Vagina (tissue), 2 donors: ENCODE results near the gene PDE4D.

ENCODE experiments used
- POLR2A ChIP-seq, 2 donors: fragments of 450-650 bp; IDR thresholded peaks; one replicate each; pipeline ENCODE4 v1.6.1; 2017; ENCODE audit warnings: antibody characterized with exemption in 2 of 2, mild to moderate bottlenecking in 2 of 2, moderate library complexity in 2 of 2
- POLR2AphosphoS5 ChIP-seq, 2 donors: sonication (generic); formaldehyde crosslinking; IDR thresholded peaks; one replicate each; pipeline ENCODE4 v1.9.0; 2017; ENCODE audit warnings: antibody characterized with exemption in 2 of 2, mild to moderate bottlenecking in 2 of 2, low read depth in 1 of 2; ENCODE audit not compliant: insufficient read depth in 1 of 2
- TF ChIP-seq, protein P1 (sequence below), 3 experiments: fragments of 450-650 bp in 2 of 3; fragments of 200-600 bp in 1 of 3; sonication (generic) in 1 of 3; IDR thresholded peaks; one replicate each; pipeline ENCODE4 v1.5.1; 2017 to 2019; ENCODE audit warnings: antibody characterized with exemption in 3 of 3, mild to moderate bottlenecking in 2 of 3, moderate library complexity in 2 of 3

DNA sequence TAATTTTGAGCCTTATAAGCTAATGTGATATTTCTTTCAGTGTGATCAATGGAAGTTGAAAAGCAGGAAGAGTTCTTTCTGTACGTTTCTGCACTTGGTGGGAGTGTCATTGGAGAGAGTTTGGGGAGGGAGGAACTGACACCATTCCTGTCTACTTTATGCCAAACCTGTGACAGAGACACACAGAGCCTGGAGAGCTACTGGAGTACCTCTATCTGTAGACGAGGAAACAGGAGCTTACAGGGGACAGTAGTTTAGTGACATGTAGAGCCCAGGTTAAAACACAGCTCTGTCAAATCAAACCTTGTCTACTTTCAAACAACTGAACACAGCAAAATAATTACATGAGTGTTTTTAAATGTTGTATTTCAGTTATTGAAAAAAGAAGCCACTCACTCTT is 103.6 kb downstream of the PDE4D start:
- TF ChIP-seq POLR2AphosphoS5 (IDR thresholded peaks at IDR 0.05; ENCODE audit: insufficient read depth in 1 of 2, low read depth in 1 of 2) (no peak), POLR2A (IDR thresholded peaks at IDR 0.05) (no peak)
- TF ChIP-seq, protein P1, sequence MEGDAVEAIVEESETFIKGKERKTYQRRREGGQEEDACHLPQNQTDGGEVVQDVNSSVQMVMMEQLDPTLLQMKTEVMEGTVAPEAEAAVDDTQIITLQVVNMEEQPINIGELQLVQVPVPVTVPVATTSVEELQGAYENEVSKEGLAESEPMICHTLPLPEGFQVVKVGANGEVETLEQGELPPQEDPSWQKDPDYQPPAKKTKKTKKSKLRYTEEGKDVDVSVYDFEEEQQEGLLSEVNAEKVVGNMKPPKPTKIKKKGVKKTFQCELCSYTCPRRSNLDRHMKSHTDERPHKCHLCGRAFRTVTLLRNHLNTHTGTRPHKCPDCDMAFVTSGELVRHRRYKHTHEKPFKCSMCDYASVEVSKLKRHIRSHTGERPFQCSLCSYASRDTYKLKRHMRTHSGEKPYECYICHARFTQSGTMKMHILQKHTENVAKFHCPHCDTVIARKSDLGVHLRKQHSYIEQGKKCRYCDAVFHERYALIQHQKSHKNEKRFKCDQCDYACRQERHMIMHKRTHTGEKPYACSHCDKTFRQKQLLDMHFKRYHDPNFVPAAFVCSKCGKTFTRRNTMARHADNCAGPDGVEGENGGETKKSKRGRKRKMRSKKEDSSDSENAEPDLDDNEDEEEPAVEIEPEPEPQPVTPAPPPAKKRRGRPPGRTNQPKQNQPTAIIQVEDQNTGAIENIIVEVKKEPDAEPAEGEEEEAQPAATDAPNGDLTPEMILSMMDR (IDR thresholded peaks at IDR 0.05), result no peak
